ENCODE data around the gene CD207.
"Not testable (repeated sequence)": the region's sequence is repeated elsewhere in the genome, so short reads cannot be mapped to it uniquely, and the experiment has no call there.

CD207 gene

DNA sequence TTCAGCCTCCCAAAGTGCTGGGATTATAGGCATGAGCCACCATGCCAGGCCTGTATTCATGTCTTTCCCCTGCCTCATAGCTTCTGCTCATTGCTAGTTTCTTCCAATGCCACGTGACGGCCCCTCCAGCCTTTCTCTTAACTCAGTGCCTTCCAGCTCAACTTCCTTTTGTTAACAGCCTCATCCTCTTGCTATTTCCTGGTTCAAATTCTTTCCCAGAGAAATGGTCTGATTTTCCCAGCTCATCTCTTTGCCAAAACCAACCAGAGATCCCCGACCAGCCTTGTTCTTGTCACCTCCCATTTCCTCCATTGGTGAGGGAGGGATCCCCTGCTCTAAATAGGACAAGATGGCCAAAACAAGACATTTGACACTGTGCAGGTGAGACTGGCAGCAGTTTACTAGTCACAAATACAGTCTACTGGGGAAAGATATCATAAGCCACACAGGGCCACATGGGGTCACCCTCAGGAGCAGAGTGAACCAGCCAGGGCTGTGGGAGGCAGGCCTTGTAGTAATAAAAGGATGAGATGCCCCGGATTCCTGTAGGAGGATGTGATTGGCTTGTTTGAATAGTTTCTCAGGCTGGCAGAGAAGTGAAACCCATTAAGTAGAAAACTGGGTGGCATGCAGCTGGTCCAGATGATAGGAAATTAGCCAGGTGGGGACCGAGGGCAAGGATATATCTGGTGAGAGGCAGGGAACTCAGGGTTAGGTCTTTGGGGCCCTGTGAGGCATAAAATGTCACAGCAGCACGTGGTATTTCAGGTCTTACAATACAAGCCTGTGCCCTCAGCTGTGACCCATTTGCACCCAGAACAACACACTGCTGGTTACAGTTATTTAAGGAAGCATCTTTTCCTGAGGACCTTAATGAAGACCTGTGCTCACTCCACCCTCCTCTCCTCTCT lies 6.4 kb downstream of the CD207 start:
- no peak for DNase-seq

DNA sequence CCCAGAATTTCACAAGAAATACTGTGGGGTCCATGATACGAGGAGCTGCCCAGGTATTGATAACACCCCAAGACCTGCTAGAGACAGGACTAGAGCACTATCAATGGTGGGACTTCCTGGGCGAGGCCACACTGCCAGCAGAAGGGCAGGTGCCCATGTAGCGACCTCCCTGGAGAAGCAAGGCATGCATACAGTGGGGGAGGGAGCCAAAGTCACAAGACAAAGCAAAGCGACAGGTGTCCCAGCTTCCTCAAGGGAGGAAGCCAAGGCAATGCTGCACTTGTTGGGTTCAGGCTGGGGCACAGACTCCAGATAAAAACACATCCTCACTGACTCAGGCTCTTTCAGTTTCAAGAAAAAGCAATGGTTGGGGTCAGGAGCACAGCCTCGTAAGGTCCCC lies 7.5 kb downstream of the CD207 start:
- DNase-seq, result no peak

DNA sequence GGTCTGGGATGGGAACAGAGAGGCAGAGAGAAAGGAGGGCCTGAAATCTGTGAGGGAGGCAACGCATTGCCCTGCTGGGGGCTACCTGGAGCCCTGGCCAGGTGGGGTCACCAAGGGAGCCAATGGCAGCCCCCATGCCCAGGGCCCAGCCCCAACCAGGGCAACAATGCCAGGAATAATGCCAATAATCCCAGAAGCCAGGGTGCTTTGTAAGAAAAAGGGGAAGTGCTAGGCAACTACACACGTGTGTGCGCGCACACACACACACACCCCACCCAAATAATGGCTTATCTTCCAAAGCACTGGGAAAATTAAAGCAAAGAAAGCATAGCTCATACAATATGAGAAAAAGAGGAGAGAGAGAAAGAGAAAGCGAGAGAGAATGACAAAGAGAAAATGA lies 8.2 kb downstream of the CD207 start:
- no peak for DNase-seq

DNA sequence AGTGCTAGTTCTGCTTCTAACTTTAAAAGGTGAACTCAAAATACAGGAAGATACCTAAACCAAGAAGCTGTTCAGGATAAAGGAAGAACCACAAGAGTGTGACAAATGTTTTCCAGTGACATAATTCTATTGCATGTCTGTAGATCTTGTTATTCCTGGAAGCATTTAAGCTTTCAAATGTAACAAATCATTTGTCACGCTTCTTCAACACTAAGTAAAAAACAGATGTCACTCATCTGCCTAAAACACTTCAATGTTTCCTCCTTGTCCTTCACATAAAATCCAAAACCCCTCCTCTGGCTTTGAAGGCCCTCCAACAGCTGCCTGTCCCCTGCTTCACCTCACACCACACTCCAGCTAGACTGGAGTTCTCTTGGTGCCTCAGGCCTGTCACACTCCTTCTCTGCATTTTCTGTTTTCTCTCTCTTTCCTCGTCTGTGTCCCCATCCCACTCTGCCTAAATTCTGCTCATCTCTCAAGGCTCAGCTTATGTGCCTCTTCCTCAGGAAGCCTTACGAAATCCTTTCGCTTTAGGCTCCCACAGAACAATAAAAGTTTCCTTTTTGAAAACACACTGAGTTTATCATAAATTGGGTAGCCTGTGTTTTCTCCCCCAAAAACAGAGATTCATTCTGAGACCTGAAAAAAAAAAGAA lies 8.8 kb downstream of the CD207 start:
- no peak for DNase-seq

DNA sequence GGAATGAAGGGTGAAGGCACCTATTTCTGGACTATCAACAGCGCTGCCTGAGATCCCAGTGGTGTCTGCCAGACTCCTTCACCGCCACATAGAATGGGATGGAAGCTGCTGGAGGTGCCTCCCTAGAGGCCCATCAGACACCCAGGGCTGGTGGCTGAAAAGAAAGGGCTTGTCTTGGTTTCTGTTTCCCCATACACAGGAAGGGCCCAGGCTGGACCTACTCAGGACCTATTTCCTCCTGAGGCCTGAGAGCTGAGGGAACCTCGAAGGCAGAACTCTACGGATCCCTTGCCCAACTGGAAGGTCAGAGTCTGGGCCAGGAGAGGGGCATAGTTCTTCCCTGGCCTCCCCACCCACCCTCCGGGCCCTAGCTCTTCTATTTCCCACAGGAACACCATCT lies 12.4 kb downstream of the CD207 start:
- no peak for DNase-seq

DNA sequence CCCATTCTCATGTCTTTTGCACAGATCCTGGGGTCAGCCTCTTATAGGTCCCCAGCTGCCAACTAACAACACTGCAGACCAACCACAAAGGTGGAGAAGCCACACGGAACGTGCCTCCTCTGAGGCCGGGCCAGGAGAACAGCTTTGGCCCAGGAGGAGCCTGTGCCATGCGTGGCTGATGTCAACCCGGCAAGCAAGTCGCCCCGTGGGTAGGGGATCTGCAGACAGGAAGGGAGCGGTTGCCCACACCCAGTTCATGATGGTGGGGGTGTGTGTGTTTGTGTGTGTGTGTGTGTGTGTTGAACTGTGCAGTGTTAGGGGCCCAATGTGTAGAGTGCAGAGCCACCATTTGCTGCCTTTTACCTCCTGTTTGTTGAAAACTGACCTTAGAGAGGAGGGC lies 12.8 kb downstream of the CD207 start:
- DNase-seq, result no peak

DNA sequence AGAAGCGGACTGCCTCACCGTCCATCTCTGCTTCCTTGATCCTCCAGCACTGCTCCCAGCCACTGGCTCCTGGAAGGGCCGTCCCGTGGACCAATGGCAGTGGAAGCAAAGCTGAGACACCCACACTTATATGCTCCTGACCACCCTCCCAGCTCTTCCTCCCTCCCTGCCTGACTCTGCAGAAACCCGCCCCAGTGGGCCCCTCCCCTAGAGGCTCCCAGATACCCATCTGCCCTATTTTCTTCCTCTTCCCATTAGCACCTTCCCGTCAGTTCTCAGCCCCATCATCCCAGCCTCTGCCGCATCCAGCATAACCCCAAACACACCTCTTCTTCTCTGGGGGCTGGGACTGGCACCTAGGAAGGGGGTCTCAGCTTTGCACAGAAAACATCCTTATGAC lies 15.1 kb downstream of the CD207 start, which contains the start of gene CLEC4F:
Gene CLEC4F (minus strand): TSS at position 101 of the 400 bp plus-strand sequence. CDS start 76 bp downstream, at position 25.
- no peak for DNase-seq

DNA sequence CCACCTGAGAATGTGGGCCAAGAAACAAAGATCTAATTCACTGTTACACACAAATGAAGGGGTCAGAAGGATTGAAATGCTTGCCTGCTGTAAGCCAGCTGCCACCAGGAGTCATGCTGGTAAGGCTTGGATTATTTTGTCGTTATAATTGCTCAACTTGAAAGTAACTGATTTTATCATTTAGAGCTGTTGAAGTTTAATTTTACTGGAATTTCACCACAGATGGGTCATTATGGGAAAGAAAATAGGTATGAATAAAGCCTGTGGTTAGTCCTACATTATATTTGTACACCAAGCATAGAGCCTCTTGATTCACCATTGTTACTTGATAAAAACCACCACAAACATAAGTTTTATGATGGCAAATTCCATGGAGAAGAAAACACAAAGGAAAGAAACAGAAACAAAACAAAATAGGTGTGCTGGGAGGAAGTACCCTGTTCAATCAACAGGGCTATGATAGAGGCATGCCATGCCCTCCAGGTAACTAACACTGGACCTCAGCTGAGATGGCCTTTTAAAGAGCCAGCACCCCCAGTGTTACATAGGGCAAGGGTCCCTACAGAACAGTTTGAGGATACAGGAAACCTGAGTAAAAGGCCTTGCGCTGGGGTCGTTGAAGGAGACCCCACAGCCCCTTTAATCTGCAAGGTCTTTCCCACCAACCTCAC lies 18.2 kb downstream of the CD207 start:
- no peak for DNase-seq

DNA sequence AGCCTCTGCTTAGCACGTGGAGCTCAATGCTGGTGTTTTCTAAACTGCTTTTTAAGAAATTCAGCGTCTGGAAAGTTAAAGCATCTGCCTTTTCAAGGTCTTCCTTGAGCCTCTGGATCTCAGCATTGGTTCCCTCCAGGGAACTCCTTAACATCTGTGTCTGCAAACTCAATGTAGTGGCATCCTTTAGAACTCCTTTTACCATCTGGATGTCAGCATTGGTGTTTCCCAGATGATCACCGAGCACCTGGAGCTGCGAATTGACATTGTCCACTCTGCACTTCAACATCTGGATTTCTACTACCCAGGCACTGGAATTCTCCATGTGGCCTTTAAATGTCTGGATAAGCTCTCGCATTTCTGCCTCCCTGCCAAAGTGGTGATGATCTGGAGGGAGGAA lies 18.9 kb downstream of the CD207 start:
- no peak for DNase-seq

DNA sequence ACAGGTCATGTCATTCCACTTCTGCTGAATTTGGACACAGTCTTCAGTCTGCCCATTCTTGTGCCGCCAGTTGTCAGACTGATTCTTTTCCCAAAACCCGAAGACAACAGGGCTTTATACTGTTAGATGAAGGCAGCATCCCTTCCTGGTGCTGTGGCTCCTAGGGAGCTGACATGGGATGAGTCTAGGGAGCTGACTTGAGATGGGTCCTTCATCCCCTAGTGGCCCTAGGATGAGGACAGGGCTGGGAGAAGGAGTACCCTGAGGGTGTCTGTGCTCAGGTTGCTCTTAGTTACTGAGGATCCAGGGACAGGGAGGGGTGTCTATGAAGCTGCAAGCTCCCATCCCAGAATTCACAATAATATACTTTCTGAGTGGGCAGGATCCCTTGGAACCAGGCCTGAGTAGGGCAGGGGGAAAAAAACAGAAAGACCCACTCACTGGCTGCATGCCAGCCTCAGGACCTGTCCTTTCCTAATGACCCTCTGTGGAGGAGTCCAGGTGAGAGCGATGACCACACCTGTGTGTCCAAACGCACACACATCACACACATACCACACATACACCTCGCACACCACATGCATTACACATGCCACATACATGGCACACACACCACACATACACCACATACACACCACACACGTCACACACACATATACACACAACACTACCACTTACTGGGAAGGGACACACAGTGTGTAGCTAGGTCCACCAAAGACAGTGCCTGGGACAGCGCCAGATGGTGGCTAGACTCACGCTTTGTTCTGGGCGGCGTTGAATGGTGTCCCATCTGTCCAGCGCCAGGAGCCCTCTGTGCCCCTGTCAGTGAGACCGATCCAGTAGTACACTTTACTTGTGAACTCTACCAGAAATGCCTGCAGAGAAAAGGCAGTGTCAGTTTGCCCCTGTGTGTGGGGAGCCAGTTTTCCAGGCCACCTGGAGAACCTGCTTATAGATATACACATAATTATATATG lies 26.3 kb downstream of the CD207 start:
- no peak for DNase-seq

DNA sequence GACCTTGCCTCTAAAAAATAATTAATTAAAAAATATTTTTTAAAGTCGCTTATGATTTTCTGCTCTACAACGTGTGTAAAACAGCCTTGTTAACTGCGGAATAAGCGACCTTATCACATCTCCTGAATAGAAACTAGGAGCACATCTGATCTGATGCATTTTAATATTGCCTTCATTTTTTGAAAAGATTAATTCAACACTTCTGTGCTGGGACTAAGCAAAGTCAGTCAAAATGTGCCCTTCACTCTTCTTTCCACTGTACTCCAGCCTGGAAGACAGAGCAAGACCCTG lies 27.8 kb downstream of the CD207 start:
- no peak for DNase-seq

DNA sequence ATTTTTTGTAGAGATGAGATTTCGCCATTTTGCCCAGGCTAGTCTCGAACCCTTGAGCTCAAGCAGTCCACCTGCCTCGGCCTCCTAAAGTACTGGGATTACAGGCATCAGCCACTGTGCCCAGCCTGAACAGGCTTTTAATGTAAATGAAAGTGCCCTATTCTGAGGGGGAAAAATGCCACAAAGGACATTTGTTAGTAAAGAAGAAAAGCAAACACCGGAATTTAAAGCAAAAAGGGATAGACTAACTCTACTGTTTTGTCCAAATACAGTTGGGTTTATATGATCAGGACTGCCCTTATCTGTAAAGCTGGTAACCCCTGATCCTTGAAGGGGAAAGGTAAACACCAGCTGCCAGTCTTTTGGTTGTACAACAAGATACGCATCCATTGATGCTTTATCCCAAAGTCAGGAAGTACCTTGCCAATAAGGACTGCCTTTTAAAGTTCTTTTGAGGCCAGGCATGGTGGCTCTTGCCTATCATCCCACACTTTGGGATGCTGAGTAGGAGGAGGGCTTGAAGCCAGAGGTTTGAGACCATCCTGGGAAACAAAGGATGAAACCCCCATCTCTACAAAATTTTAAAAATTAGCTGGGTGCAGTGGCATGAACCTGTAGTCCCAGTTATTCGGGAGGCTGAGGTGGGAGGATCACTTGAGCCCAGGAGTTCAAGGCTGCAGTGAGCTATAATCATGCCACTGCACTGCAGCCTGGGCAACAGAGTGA lies 28.4 kb downstream of the CD207 start:
- no peak for DNase-seq

DNA sequence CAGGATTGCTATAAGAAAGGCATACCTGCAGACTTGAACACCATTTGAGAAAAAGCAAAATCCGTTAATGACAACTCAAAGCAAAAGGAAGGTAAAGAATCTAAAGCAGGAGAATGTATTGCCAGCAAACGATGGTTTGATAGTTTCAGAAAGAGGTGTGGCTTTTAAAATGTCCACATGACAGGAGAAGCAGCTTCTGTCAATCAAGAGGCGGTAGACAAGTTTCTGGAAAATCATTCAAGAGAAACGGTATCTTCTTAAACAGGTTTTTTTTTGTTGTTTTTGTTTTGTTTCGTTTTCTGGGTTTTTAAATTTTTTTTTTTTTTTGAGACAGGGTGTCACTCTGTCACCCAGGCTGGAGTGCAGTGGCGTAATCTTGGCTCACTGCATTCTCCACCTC lies 29.0 kb downstream of the CD207 start:
- no peak for DNase-seq

DNA sequence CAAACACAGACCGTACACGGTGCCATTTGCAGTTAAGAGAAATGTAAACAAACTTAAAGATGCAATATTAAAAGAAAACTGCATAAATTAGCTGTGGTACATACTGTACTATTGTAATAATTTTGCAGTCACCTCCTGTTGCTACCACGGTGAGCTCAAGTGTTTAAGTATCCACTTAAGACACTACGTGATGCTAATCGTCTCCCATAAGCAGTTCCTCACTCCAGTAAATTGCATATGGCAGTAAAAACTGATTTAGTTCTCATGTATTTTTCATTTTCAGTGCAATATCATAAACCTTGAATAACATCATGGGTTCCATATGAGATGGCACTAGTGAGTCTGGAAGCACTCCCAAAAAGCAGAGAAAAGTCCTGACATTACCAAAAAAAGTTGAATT lies 29.6 kb downstream of the CD207 start:
- peak; percentile 67 for DNase-seq

DNA sequence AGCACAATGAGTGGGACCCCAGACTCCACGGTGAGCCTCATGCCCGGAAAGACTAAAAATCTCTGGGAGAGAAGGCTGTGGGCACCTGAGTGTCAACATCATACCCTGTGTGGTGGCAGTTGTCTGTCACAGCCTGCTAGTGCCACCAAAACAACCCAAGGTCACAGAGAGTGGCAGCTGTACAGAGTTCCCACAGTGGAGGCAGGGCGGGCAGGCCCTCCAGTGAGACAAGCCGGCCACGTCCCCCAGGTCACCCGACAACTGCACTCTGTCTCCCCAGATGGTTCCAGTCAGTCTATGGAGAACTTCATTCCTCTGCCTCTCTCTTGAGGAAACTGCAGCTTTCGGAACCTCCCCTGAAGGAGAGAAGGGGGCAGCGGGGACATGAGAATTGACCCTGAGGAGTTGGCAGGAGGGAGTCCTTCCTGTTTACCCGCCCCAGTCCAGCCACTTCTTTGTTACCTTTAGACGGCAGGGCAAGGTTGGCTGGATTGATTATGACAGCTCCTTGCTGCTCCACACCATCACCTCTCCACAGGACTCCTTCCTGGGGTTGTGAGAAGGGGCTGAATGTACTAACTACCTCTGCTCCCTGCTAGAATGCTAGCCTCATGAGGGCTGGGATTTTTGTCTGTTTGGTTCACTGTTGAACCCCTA lies 33.9 kb downstream of the CD207 start:
- no peak for DNase-seq

DNA sequence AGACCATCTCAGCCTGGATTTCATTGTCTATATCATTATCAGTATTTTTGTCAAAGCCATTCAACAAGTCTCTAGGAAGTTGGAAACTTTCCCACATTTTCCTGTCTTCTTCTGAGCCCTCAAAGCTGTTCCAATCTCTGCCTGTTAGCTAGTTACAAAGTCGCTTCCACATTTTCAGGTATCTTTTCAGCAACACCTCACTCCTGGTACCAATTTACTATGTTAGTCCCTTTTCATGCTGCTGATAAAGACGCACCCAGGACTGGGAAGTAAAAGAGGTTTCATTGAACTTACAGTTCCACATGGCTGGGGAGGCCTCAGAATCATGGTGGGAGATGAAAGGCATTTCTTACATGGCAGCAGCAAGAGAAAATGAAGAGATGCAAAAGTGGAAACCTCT lies 35.9 kb downstream of the CD207 start:
- no peak for DNase-seq

DNA sequence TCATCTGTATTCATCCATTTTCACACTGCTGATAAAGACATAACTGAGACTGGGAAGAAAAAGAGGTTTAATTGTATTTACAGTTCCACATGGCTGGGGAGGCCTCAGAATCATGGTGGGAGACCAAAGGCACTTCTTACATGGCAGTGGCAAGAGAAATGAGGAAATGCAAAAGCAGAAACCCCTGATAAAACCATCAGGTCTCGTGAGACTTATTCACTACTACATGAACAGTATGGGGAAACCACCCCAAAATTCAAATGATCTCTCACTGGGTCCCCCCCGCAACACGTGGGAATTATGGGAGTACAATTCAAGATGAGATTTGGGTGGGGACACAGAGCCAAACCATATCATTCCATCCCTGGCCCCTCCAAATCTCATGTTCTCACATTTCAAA lies 37.6 kb downstream of the CD207 start:
- not testable (repeated sequence) for DNase-seq

DNA sequence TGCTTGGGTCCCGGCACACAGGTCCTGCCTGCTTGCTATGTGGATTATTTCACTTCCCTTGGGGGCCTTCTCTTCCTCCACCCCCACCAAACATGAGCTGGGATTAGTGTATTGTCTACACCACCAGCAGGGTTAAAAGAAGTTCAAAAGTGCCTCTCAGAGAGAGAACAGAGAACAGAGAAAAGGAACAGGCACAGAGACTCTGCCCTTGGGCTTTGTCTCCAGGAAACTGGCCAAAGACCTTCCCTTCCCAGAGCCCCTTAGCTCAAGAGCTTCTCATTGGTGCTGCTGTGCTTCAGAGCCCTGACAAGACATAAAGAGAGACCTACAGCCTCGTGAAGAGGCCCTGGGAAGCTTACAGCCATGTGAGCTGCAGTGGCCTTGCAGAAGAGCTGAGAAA lies 38.1 kb downstream of the CD207 start:
- no peak for DNase-seq

DNA sequence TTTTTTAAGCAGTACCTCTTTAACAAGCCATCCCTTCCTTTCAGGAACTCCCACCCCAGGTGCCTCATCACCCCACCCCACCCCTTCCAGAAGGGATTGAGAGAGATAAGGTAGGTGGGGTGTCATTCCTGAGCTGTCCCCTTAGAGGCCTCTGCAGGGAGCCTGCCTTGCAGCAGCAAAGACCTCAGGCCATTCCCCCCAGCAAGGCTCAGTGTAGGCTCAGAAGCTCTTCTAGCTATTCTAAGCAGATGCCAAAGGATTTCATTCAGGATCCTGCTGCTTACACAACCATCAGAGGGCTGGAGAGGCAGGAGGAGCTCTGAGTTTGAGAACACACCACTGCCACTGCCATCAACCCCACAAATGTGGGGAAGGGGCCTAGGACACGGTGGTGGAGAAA lies 39.4 kb downstream of the CD207 start:
- DNase-seq, result no peak

DNA sequence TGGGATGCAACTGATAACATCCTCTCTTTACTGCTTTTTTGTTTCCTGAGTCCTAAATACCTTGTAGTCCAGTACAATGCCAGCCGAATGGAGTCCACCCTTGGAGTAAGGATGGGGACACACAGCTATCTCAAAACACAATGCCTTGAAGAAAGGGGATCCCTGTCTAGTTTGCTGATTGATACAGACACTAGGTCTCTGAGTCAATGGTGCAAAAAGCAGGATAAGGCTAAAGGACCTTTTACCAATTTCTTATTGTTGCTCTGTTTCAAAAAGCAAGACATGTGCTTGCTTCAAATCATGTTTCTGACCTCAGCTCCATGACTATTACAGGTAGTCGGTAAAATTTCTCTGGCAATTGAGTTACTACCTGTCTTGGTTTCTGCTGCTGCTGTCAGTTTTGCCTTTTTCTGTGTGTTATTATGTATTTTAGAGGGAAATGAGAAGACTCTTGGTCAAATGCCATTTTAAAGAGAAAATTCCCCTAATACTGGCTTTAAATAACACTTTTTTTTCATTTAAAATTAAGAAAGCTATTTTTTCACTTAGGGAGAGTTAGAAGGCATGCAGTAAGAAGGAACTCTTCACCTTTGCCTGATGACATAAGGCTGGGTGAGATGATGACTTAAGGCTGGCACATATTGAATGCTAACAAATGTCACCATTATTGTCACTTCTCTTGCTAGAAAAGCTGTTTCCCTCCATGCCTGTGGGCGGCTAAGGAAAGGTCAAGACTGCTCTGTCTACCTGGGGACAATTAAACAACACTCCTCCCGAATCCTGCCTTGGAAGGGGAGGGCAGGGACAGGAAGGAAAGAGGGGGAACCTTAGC lies 40.2 kb downstream of the CD207 start:
- DNase-seq, result no peak

DNA sequence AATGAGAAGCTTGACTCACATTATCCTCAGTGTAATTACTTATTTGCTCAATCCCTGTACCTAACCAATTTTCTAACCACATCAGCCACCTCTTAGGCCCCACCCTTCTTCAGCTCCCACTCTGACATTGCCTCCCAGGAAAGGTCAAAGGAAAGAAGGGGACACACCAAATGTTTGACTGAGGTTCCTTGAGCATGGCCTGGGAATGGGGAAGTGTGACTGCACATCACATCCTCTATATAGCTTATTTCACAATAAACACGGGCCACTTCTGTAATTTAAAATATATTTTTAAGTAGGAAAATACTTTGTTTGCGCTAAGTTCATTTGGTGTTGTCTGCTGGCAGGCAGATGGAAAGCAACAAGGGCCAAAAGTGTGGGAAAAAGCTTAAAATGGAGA lies 42.2 kb downstream of the CD207 start:
- no peak for DNase-seq

Measured in DMS79 treated with DMSO at 0.1 percent for 48 hours (cell line).